ENCODE results near the gene CLRN3. TPM values are rescaled to one million over a fixed set of nuclear protein-coding genes. Genes with fewer than 3 reads are reported as not detected.

Gene CLRN3
- total RNA-seq, 1 experiment from 2014 or later, result not detected

- intact Hi-C loops (cut with micrococcal nuclease), result no loop called here
- Mint-ChIP-seq H3K4me1 (ENCODE audit: insufficient read depth, unreplicated experiment) (peaks cover 17% of the 10 kb centered on the region), H3K27me3 (ENCODE audit: insufficient read depth, unreplicated experiment) (no peaks in the 10 kb centered on the region), H3K27ac (ENCODE audit: low read depth, unreplicated experiment) (no peak overlapping the region), H3K9me3 (ENCODE audit: unreplicated experiment) (no peaks in the 10 kb centered on the region), H3K36me3 (ENCODE audit: insufficient read depth, unreplicated experiment) (no peaks in the 10 kb centered on the region), H3K4me3 (ENCODE audit: unreplicated experiment) (no peak overlapping the region)
- DNase-seq (ENCODE audit: unreplicated experiment), result no peak
- ChIA-PET CTCF (interaction anchor here (1.8 to 7.4 kb wide), 5 partner anchors 13 to 110 kb away, joined by 5 to 55 read pairs (median 7); partner anchors contain the start of gene PTPRE), POLR2A (interaction anchor here (0.6 kb wide), 1 partner anchor 197 kb away, joined by 3 read pairs; no protein-coding TSS in a partner anchor)
- BruUV-seq (replicated peaks), result no TSS peak
- TF ChIP-seq, protein P1, sequence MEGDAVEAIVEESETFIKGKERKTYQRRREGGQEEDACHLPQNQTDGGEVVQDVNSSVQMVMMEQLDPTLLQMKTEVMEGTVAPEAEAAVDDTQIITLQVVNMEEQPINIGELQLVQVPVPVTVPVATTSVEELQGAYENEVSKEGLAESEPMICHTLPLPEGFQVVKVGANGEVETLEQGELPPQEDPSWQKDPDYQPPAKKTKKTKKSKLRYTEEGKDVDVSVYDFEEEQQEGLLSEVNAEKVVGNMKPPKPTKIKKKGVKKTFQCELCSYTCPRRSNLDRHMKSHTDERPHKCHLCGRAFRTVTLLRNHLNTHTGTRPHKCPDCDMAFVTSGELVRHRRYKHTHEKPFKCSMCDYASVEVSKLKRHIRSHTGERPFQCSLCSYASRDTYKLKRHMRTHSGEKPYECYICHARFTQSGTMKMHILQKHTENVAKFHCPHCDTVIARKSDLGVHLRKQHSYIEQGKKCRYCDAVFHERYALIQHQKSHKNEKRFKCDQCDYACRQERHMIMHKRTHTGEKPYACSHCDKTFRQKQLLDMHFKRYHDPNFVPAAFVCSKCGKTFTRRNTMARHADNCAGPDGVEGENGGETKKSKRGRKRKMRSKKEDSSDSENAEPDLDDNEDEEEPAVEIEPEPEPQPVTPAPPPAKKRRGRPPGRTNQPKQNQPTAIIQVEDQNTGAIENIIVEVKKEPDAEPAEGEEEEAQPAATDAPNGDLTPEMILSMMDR (IDR thresholded peaks at IDR 0.05; ENCODE audit: unreplicated experiment), result no peak
These were observed 32.9 kb upstream of the CLRN3 start for GRCh38 chr10:127925471-127926207.

GRCh38 chr10:127923646-127924045, 30.9 kb upstream of the CLRN3 start:
- no TSS peak for BruUV-seq (replicated peaks)
- POLR2A ChIA-PET, result no interaction called here
- intact Hi-C loops (cut with micrococcal nuclease), result loop anchor here (1.0 kb wide), 1 partner anchor 68 kb away; no protein-coding TSS in a partner anchor
- Mint-ChIP-seq H3K27ac (ENCODE audit: low read depth, unreplicated experiment) (peak overlapping the region; percentile 87), H3K36me3 (ENCODE audit: insufficient read depth, unreplicated experiment) (no peaks in the 10 kb centered on the region), H3K9me3 (ENCODE audit: unreplicated experiment) (no peaks in the 10 kb centered on the region), H3K4me1 (ENCODE audit: insufficient read depth, unreplicated experiment) (peaks cover 26% of the 10 kb centered on the region), H3K4me3 (ENCODE audit: unreplicated experiment) (no peak overlapping the region), H3K27me3 (ENCODE audit: insufficient read depth, unreplicated experiment) (no peaks in the 10 kb centered on the region)
- CTCF ChIA-PET, result interaction anchor here (0.9 to 7.4 kb wide), 5 partner anchors 8 to 112 kb away, joined by 3 to 55 read pairs (median 5); partner anchors contain the start of gene PTPRE
- no peak for DNase-seq (ENCODE audit: unreplicated experiment)
- TF ChIP-seq, protein P1 (IDR thresholded peaks at IDR 0.05; ENCODE audit: unreplicated experiment), result no peak

DNA sequence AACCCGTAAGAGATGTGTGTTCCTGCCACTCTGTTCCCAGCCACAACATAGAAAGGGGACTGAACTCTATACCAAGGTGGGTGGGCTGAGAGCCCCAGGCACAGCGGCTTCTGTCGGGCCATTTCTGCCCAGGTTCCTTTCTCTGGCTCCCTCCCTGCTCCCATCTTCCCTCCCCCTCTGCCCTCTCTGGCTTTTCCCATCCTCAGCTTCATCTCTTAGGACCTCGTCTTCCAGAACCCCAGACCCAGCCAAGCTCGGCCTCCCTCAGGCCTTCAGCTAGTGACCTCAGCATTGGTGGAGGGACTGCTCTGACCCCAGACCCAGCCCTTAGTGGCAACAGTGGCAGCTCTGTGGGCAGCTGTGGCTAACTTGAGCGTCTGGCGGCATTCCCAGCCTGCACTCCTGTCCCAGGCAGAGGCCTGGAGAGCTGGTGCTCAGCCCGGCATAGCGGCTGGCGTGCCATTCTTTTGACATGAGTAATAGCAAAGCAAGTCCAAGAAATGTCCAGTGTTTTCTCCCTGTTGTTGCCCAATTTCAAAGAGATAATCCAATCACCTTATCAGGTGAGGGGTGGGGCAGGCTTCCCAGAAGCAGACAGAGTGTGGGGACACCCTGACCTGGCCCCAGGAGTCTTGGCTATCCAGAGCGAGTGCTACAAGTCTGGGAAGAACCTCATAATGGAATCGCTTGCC, 30.1 kb upstream of the CLRN3 start:
- Mint-ChIP-seq H3K4me3 (ENCODE audit: unreplicated experiment) (peak overlapping the region; percentile 48), H3K27ac (ENCODE audit: low read depth, unreplicated experiment) (peak overlapping the region; percentile 87), H3K4me1 (ENCODE audit: insufficient read depth, unreplicated experiment) (peaks cover 26% of the 10 kb centered on the region), H3K9me3 (ENCODE audit: unreplicated experiment) (no peaks in the 10 kb centered on the region), H3K27me3 (ENCODE audit: insufficient read depth, unreplicated experiment) (no peaks in the 10 kb centered on the region), H3K36me3 (ENCODE audit: insufficient read depth, unreplicated experiment) (no peaks in the 10 kb centered on the region)
- ChIA-PET POLR2A (interaction anchor here (0.8 to 1.5 kb wide), 7 partner anchors 12 to 161 kb away, joined by 3 to 5 read pairs (median 3); partner anchors contain the start of gene PTPRE), CTCF (interaction anchor here (0.7 to 7.4 kb wide), 8 partner anchors 8 to 207 kb away, joined by 3 to 55 read pairs (median 3); partner anchors contain the start of gene PTPRE)
- TF ChIP-seq, protein P1 (IDR thresholded peaks at IDR 0.05; ENCODE audit: unreplicated experiment), result no peak
- peak; percentile 93 for DNase-seq (ENCODE audit: unreplicated experiment)
- BruUV-seq (replicated peaks), result no TSS peak
- intact Hi-C loops (cut with micrococcal nuclease), result loop anchor here (1.0 kb wide), 1 partner anchor 68 kb away; no protein-coding TSS in a partner anchor

DNA sequence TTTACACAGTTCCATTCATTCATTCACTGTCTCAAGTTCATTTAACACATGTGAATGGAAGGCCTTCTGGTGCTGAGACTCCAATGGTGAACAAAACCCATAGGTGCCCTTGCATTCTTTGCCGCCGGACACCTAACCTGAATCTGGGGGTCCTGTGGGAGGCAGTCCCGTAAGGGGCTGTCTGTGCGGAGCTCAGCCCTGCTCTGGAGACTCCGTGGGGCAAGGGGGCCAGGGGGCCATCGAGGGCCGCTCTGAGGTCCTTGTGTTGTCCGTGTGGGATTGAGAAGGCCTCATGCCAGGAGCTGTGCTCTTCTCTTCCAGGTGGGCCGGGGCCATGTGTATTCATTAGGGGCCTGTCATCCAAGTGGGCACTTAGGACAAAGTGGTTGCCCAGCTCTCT, 29.5 kb upstream of the CLRN3 start:
- CTCF ChIA-PET, result interaction anchor here (0.7 to 7.4 kb wide), 7 partner anchors 8 to 208 kb away, joined by 3 to 55 read pairs (median 5); partner anchors contain the start of gene PTPRE
- Mint-ChIP-seq H3K4me3 (ENCODE audit: unreplicated experiment) (no peak overlapping the region), H3K27me3 (ENCODE audit: insufficient read depth, unreplicated experiment) (no peaks in the 10 kb centered on the region), H3K36me3 (ENCODE audit: insufficient read depth, unreplicated experiment) (no peaks in the 10 kb centered on the region), H3K4me1 (ENCODE audit: insufficient read depth, unreplicated experiment) (peaks cover 26% of the 10 kb centered on the region), H3K9me3 (ENCODE audit: unreplicated experiment) (no peaks in the 10 kb centered on the region), H3K27ac (ENCODE audit: low read depth, unreplicated experiment) (peak overlapping the region; percentile 87)
- DNase-seq (ENCODE audit: unreplicated experiment), result no peak
- intact Hi-C loops (cut with micrococcal nuclease), result no loop called here
- POLR2A ChIA-PET, result interaction anchor here (0.8 to 1.5 kb wide), 6 partner anchors 12 to 916 kb away, joined by 3 to 5 read pairs (median 4); partner anchors contain the start of gene PTPRE
- BruUV-seq (replicated peaks), result no TSS peak
- TF ChIP-seq, protein P1 (IDR thresholded peaks at IDR 0.05; ENCODE audit: unreplicated experiment), result no peak
